ENCODE data around the gene LRRN4CL. TPM values are rescaled to one million over a fixed set of nuclear protein-coding genes. Genes with fewer than 3 reads are reported as not detected.

LRRN4CL gene
- total and polyA plus RNA-seq, 2 of the 8 experiments (the other 6 are each of a cell fraction or from before 2014, with no cell fraction given) = 0.05 to 0.26 TPM

DNA sequence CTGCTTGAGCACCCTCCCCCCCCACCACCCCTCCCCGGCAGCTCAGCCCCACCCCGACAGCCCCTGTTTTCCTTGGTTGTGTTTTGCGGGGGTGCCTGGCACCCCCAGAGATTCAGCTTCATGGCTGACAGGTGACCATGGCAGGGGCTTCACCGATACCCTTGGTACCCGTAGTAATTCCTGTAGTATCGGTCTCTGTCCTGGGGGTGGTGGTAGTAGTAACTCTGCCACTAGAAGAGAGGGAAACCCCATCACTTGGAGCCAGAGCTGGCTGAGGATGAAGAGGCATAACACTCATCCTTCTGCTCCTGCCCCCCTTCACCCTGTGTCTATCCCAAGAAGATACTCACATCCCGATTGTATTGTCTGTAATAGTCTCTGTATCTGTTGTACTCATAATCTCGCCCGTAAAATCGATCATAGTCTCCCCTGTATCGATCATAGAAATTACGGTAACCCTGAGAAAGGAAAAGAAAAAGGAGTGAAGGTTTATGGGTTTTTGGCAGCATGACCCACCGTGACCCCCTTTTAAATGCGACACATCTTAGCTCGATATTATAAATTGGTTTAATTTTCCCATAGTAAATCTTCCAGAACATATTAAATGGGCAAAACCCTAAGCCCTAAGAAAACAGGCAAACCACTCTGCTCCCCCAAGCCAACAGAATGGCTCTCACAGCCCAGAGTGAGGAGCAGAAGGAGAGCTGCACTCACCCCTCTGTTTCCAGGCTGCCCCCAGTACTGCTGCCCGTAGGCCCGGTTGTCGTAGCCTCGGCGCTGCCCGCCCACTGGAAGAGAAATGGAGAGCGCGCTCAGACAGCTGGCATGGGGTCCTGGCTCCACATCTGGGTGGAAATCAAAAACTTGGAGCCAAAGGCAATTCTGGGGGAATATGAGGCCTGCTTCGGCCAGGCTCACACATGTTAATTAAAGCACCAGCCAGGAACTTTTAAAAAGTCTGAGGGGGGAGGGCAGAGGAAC lies 26.1 kb upstream of the LRRN4CL start (continued):
- no peak for TF ChIP-seq TCF12 (IDR thresholded peaks at IDR 0.05; ENCODE audit: low read depth, low read length)
- no peak for TF ChIP-seq POU5F1 (IDR thresholded peaks at IDR 0.05; ENCODE audit: low read depth, low read length)
- TF ChIP-seq, protein P1, sequence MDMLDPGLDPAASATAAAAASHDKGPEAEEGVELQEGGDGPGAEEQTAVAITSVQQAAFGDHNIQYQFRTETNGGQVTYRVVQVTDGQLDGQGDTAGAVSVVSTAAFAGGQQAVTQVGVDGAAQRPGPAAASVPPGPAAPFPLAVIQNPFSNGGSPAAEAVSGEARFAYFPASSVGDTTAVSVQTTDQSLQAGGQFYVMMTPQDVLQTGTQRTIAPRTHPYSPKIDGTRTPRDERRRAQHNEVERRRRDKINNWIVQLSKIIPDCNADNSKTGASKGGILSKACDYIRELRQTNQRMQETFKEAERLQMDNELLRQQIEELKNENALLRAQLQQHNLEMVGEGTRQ (IDR thresholded peaks at IDR 0.05; ENCODE audit: low read length) = no peak

Measured in H1 (cell line).